Skeletal muscle tissue (tissue), 4 donors: ENCODE measurements around the gene CTIF. TPM values are rescaled to one million over a fixed set of nuclear protein-coding genes. Genes with fewer than 3 reads are reported as not detected.

Experiments used
- H3K27ac ChIP-seq: one replicate; pipeline ENCODE4 v1.7.0; 2013; ENCODE audit warnings: mild to moderate bottlenecking, low read depth, low read length, inconsistent platforms
- H3K27me3 ChIP-seq, 3 donors: one replicate each; pipeline ENCODE4 v1.7.0; 2013; ENCODE audit warnings: low read length in 3 of 3; ENCODE audit not compliant: control insufficient read depth in 3 of 3, insufficient read depth in 3 of 3
- H3K36me3 ChIP-seq, 3 donors: one replicate each; pipeline ENCODE4 v1.7.0; 2013; ENCODE audit warnings: low read length in 3 of 3; ENCODE audit not compliant: control insufficient read depth in 3 of 3, insufficient read depth in 3 of 3
- H3K4me1 ChIP-seq, 3 donors: one replicate each; pipeline ENCODE4 v1.7.0; 2013; ENCODE audit warnings: low read length in 3 of 3, mild to moderate bottlenecking in 3 of 3; ENCODE audit not compliant: control insufficient read depth in 3 of 3, insufficient read depth in 3 of 3
- H3K4me3 ChIP-seq, 3 donors: one replicate each; pipeline ENCODE4 v1.7.0; 2013; ENCODE audit warnings: low read length in 3 of 3
- H3K9ac ChIP-seq, 3 donors: one replicate each; pipeline ENCODE4 v1.7.0; 2013; ENCODE audit warnings: low read length in 3 of 3, mild to moderate bottlenecking in 3 of 3, moderate library complexity in 2 of 3, low read depth in 1 of 3
- H3K9me3 ChIP-seq, 3 donors: one replicate each; pipeline ENCODE4 v1.7.0; 2013; ENCODE audit warnings: low read length in 3 of 3; ENCODE audit not compliant: control insufficient read depth in 3 of 3
- total RNA-seq: library from RNA; depleted of rRNA; stranded (reverse); fragments of >200 nt; gene quantifications from one replicate; pipeline ENCODE4 v1.2.3, GENCODE V29; 2014
- donor health status: Osteomylitis.

Gene CTIF
- total RNA-seq, 1 donor from 2014 or later: 16.7 TPM

DNA sequence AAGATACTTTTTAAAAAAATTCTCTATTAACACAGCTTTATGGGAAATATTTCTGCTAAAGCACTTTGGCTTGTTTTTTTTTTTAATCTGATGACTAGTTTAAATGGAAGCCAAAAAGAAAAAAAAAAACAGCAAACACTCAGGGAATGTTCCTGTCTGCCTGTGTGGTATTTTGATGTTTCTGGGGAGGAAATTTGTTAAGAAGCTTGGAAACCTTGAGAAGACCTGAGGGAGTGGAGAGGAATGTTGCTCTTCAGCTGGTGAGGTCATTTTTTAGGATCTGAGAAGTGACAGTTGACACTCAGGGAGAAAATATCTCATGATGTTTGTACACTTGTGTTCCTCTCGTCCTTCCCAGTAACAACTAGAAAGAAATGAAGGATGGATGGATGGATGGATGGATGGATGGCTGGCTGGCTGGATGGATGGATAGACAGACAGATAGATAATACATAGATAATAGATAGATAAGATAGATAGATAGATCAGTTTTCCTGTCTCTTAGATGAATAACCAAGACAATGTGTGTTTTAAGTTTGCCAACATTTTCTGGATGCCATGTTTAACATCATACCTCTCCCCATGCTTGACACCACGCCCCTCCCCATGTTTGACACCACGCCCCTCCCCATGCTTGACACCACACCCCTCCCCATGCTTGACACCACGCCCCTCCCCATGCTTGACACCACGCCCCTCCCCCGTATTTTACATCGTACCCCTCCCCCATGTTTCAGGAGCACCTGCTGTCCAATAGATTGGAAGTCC lies 84.8 kb downstream of the CTIF start:
- no peaks in the 10 kb centered on the region for H3K9me3 ChIP-seq
- peaks cover 6 to 10% (median 7%) of the 10 kb centered on the region in 3 donors for H3K36me3 ChIP-seq
- no peaks in the 10 kb centered on the region for H3K27me3 ChIP-seq
- H3K27ac ChIP-seq: no peak overlapping the region
- no peak overlapping the region for H3K4me3 ChIP-seq
- peaks cover 0 to 4% (median 3%) of the 10 kb centered on the region in 3 donors for H3K4me1 ChIP-seq
- H3K9ac ChIP-seq: no peak overlapping the region

DNA sequence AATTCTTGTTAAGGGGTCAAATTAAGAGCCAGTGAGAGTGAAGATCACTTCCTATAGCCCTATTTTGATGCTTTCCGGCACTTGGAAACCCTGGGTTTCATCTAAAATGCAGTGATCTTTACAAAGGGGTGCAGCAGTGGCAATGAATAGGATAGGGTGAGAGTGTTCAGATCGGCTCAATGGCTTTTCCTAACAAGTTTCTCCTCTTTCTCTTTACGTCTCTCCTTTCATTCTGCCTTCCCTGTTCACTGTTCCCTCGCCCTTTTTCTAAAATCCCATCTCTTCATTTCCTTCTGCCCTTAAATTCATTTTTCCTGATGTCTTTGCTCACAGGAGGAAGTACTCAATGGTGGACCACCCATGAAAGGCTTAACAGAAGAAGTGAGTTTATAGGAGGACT lies 86.0 kb downstream of the CTIF start:
- Histone ChIP-seq H3K4me3 (no peak overlapping the region), H3K4me1 (peaks cover 0 to 4% (median 3%) of the 10 kb centered on the region in 3 donors), H3K27me3 (no peaks in the 10 kb centered on the region), H3K27ac (no peak overlapping the region), H3K9me3 (no peaks in the 10 kb centered on the region), H3K9ac (no peak overlapping the region), H3K36me3 (peaks cover 4 to 9% (median 5%) of the 10 kb centered on the region in 3 donors)

DNA sequence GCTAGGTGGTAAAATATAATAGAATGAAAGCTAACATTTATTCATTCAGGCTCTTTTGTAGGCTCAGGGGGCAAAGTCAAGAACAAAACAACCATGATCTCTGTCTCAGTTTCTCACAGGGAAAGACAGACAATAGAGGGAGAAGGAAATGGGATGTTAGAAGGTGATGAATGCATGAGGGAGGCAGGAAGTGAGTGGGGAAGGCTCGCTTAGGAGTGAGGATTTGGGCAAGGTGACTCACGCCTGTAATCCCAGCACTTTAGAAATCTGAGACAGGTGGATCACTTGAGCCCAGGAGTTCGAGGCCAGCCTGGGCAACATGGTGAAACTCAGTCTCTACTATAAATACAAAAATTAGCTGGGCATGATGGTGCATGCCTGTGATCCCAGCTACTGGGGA lies 88.4 kb downstream of the CTIF start:
- Histone ChIP-seq H3K9me3 (no peaks in the 10 kb centered on the region), H3K27ac (no peak overlapping the region), H3K27me3 (no peaks in the 10 kb centered on the region), H3K4me3 (no peak overlapping the region), H3K36me3 (peaks cover 0 to 2% (median 2%) of the 10 kb centered on the region in 3 donors), H3K9ac (no peak overlapping the region), H3K4me1 (peaks cover 0 to 6% (median 3%) of the 10 kb centered on the region in 3 donors)

DNA sequence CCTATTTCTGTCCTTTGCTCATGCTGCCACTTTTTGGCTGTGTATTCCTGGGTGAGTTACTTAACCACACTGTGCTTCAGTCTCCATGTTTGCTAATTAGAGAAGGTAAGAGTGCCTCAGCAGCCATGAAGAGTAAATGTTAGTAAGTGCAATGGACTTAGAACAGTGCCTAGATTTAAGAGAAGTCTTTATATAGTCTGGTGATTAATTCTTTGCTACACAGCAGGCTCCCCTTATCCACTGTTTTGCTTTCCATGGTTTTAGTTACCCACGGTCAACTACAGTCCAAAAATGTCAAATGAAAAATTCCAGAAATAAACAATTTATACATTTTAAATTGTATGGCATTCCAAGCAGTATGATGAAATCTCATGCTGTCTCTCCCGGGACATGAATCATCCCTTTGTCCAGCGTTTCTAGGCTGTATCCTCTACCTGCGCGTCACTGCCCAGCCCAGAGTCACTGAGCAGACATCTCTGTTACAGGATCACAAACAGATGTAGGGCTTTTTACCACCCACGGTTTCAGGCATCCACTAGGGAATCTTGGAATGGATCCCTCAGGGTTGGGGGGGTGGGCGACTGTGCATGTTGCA lies 91.0 kb downstream of the CTIF start:
- peaks cover 0 to 2% (median 2%) of the 10 kb centered on the region in 3 donors for H3K36me3 ChIP-seq
- no peak overlapping the region for H3K9ac ChIP-seq
- H3K27ac ChIP-seq: no peak overlapping the region
- no peak overlapping the region for H3K4me3 ChIP-seq
- no peaks in the 10 kb centered on the region for H3K9me3 ChIP-seq
- peaks cover 2 to 3% (median 3%) of the 10 kb centered on the region in 3 donors for H3K4me1 ChIP-seq
- no peaks in the 10 kb centered on the region for H3K27me3 ChIP-seq

DNA sequence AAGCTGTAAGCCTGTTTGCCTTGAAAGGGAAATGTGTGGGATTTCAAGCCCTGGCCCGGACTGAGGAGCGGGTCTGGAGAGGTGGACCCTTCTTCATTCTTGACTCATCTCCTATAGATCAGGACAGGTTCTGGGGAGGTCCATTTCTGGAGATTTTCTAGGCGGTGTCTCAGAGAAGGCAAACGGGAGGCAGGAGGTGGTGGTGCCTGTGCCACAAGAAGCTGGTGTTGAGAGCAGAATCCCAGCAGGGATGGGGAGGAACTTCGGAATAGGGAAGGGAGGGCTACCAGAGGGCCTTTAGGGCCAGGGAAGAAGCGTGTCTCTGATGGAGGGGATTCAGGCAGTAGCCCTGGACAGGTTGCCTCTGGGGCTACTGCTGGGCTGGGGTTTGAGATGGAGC lies 93.0 kb downstream of the CTIF start:
- Histone ChIP-seq H3K9me3 (no peaks in the 10 kb centered on the region), H3K4me3 (no peak overlapping the region), H3K27me3 (no peaks in the 10 kb centered on the region), H3K36me3 (peaks cover 0 to 3% (median 2%) of the 10 kb centered on the region in 3 donors), H3K4me1 (peaks cover 2 to 3% (median 3%) of the 10 kb centered on the region in 3 donors), H3K9ac (no peak overlapping the region), H3K27ac (no peak overlapping the region)

DNA sequence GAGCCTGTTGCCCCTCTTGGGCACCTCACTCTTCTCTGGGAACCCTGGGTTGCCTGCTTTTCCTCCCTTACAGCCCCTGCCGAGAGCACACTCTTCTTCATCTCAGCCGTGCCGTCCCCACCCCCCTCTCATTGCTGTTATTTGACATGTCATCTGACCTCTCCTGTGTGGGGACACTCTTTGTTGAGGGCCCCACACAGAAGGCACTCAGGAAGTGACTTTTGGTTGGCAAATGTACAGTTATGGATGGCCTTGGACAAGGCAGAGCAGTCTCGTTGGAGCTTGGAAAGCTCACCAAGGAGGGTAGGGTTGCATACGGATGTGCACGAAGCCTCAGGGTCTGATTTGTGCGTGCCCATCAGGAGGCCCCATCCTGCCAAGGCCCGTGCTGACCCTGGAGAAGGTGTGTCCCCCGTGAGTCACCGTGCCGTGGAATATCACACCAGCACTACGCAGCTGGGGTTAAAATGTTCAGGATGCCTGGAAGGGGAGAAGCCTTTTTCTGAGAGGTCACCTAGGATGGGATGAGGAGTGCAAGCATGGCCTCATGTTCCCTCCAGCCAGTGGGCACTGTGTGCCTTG lies 93.9 kb downstream of the CTIF start:
- peaks cover 0 to 6% (median 4%) of the 10 kb centered on the region in 3 donors for H3K36me3 ChIP-seq
- no peak overlapping the region for H3K4me3 ChIP-seq
- H3K9me3 ChIP-seq: no peaks in the 10 kb centered on the region
- no peaks in the 10 kb centered on the region for H3K27me3 ChIP-seq
- H3K9ac ChIP-seq: no peak overlapping the region
- H3K4me1 ChIP-seq: peaks cover 2 to 3% (median 3%) of the 10 kb centered on the region in 3 donors
- no peak overlapping the region for H3K27ac ChIP-seq

DNA sequence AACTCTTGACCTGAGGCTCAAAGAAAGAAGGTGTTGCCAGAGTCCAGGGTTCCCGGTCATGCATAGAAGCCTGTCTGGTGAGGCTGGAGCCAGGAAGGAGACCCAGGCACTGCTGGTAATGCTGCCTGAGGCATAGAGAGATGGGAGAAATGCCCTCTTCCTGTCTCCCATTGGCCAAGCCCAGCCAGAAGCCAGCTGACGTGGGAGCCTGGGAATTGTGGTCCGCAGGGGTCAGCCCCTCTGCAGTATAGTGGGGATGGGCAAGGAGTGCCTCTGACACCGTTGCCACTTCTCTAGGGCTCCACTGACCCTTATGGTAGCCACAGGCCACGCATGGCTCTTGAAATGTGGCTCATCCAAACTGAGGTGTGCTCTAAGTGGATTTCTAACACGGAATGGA lies 95.7 kb downstream of the CTIF start:
- peaks cover 0 to 6% (median 2%) of the 10 kb centered on the region in 3 donors for H3K36me3 ChIP-seq
- H3K4me1 ChIP-seq: peaks cover 5 to 11% (median 9%) of the 10 kb centered on the region in 3 donors
- H3K9me3 ChIP-seq: no peaks in the 10 kb centered on the region
- H3K4me3 ChIP-seq: no peak overlapping the region
- no peak overlapping the region for H3K9ac ChIP-seq
- H3K27ac ChIP-seq: no peak overlapping the region
- no peaks in the 10 kb centered on the region for H3K27me3 ChIP-seq

DNA sequence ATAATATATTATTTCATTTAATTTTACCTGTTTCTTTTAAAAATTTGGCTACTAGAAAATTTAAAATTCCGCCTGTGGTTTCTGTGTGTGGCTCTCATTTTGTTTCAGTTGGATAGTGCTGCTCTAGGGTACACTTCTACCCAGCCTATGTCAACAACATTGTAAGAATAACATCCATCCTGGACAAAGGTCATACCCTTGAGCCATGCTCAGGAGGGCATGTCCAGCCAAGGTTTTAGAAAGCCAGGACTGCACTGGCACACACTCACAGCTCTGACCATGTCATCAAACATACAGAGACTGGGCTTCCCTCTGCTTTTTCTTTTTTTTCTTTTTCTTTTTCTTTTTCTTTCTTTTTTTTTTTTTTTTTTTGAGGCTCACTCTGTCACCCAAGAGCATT lies 96.1 kb downstream of the CTIF start:
- H3K9ac ChIP-seq: no peak overlapping the region
- H3K27me3 ChIP-seq: no peaks in the 10 kb centered on the region
- peaks cover 6 to 16% (median 14%) of the 10 kb centered on the region in 3 donors for H3K4me1 ChIP-seq
- no peaks in the 10 kb centered on the region for H3K9me3 ChIP-seq
- no peak overlapping the region for H3K27ac ChIP-seq
- H3K4me3 ChIP-seq: no peak overlapping the region
- H3K36me3 ChIP-seq: peaks cover 0 to 6% (median 2%) of the 10 kb centered on the region in 3 donors

DNA sequence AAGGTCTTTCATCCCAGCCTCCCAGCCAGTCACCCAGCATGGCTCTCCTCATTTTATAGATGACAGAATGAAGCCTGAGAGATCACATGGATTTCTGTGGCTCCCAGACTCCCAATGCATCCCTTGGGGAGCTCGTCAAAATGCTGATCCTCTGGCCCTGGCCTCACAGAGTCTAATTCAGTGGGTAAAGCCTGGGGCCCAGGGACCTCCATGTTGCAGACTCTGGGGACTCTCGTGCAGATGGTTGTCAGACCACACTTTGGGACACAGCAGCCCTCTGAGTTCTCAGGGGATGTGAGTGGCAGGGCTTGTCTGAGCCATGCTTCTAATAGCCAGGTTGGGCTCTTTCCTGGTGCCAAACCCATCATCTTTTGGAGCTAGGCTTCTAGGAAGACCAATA lies 97.0 kb downstream of the CTIF start:
- no peak overlapping the region for H3K4me3 ChIP-seq
- H3K9ac ChIP-seq: no peak overlapping the region
- H3K27me3 ChIP-seq: no peaks in the 10 kb centered on the region
- H3K4me1 ChIP-seq: peaks cover 6 to 25% (median 21%) of the 10 kb centered on the region in 3 donors
- H3K27ac ChIP-seq: no peak overlapping the region
- no peaks in the 10 kb centered on the region for H3K9me3 ChIP-seq
- H3K36me3 ChIP-seq: peaks cover 0 to 6% (median 2%) of the 10 kb centered on the region in 3 donors

DNA sequence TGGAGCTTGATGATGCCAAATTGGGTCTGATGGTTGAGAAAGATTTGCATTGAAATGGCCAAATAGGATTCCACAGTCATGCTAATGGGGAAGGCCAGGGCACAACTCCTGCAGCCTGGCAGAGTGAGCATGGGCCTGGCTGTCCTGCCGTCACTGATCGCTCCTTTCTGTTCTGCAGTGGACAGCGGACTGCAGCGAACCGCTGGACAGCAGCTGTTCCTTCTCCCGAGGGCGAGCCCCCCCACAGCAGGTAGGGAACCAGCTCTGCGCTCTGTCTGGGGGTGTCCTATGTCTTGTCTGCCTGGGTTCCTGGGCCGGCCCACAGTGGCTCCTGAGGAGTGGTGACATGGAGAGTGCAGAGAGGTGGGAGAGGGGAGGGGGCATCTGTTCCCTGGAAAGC lies 97.6 kb downstream of the CTIF start:
- H3K9me3 ChIP-seq: no peaks in the 10 kb centered on the region
- H3K27ac ChIP-seq: no peak overlapping the region

More for the DNA sequence above, 97.6 kb downstream of the CTIF start:
- Histone ChIP-seq H3K9ac (no peak overlapping the region), H3K27me3 (no peaks in the 10 kb centered on the region), H3K4me3 (no peak overlapping the region), H3K4me1 (peaks cover 6 to 30% (median 26%) of the 10 kb centered on the region in 3 donors), H3K36me3 (peaks cover 0 to 6% (median 2%) of the 10 kb centered on the region in 3 donors)
